DND-41 (cell line): ENCODE results near the gene KCP.

Experiments
- EZH2 ChIP-seq: IDR thresholded peaks from 3 replicates; pipeline ENCODE4 v1.6.1; 2012; ENCODE audit warnings: borderline replicate concordance, low read depth, mild to moderate bottlenecking, moderate library complexity, low read length, inconsistent platforms; ENCODE audit not compliant: severe bottlenecking
- TF ChIP-seq, protein P1 (sequence below): IDR thresholded peaks from 2 replicates; pipeline ENCODE4 v1.5.1; 2012; ENCODE audit warnings: borderline replicate concordance, low read length, moderate library complexity, mild to moderate bottlenecking; ENCODE audit not compliant: poor library complexity, severe bottlenecking; ENCODE audit errors: extremely low read depth

DNA sequence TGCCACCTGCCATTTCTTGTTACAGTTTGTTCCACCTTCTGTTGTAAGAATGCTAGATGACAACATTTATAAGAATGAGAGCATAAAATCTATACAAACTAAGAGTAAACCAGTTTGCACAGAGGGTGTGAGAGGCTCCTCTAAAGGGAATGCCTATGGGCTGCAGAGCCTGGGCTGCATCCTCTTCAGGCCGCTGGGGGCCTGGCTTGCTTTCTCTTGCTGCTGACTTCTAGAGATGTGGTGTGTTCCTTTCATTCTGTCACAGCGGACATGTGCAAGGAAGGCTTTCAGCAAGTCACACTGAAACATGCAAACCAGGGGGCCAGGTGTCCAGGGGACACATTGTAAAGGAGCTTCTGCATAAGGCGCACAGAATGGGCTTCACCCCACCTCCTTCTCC is 55.0 kb downstream of the KCP start:
- TF ChIP-seq, protein P1, sequence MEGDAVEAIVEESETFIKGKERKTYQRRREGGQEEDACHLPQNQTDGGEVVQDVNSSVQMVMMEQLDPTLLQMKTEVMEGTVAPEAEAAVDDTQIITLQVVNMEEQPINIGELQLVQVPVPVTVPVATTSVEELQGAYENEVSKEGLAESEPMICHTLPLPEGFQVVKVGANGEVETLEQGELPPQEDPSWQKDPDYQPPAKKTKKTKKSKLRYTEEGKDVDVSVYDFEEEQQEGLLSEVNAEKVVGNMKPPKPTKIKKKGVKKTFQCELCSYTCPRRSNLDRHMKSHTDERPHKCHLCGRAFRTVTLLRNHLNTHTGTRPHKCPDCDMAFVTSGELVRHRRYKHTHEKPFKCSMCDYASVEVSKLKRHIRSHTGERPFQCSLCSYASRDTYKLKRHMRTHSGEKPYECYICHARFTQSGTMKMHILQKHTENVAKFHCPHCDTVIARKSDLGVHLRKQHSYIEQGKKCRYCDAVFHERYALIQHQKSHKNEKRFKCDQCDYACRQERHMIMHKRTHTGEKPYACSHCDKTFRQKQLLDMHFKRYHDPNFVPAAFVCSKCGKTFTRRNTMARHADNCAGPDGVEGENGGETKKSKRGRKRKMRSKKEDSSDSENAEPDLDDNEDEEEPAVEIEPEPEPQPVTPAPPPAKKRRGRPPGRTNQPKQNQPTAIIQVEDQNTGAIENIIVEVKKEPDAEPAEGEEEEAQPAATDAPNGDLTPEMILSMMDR, result no peak
- no peak for TF ChIP-seq EZH2
